ENCODE results near the gene BRD3OS. TPM values are rescaled to one million over a fixed set of nuclear protein-coding genes. Genes with fewer than 3 reads are reported as not detected.

BRD3OS gene
- polyA plus RNA-seq, 1 donor, result 8.4 TPM

DNA sequence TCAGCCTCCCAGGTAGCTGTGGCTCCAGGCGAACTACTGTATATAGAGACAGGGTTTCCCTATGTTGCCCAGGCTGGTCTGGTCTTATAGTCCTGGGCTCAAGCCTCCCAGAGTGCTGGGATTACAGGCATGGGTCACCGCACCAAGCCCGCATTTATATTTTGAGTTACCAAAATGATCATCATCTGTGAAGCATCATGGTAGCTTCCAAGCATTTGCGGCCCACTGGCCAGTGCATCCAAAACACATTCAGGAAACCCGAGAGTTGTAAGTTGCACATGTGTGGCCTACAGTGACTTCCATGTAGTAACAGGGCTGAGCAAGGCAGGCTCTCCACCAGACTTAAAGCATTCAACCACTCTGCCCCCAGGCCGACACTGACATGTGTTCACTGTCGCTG, 2.3 kb downstream of the BRD3OS start:
- WGBS (ENCODE audit: insufficient coverage, low lambda C conversion rate), result no CpG with 5 or more reads among the region's 7 CpGs
- Histone ChIP-seq H3K36me3 (ENCODE audit: control insufficient read depth, insufficient read depth, low read length) (peaks cover 38% of the 10 kb centered on the region), H3K4me3 (ENCODE audit: low read length) (no peak overlapping the region), H3K4me1 (ENCODE audit: control insufficient read depth, insufficient read depth, low read length) (no peaks in the 10 kb centered on the region), H3K27ac (ENCODE audit: low read length) (no peak overlapping the region), H3K9me3 (ENCODE audit: control insufficient read depth, low read depth, low read length) (peaks cover 12% of the 10 kb centered on the region), H3K27me3 (ENCODE audit: control insufficient read depth, insufficient read depth, low read length) (no peaks in the 10 kb centered on the region)
- no peak for DNase-seq

DNA sequence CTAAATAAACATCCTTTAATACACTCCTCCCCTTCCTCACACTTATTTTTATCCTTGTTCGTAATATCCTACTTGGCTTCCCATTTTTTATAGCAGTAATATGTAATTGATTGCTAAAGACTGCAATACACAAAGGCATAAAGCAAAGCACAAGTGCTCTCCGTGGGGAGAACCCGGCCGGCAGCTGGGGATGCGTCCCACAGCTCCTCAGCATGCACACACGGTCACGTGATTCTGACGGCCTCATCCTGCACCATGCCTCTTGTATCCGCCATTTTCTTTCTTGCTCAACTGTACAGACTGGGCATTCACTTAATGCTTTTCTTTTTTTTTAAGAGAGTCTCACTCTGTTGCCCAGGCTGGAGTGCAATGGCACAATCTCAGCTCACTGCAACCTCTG, 2.8 kb downstream of the BRD3OS start:
- no peaks in the 10 kb centered on the region for H3K27me3 ChIP-seq (ENCODE audit: control insufficient read depth, insufficient read depth, low read length)
- whole genome bisulfite sequencing (ENCODE audit: insufficient coverage, low lambda C conversion rate), result 97% methylated on average over 3 of the region's 9 CpGs
- no peak overlapping the region for H3K27ac ChIP-seq (ENCODE audit: low read length)
- H3K36me3 ChIP-seq (ENCODE audit: control insufficient read depth, insufficient read depth, low read length), result peaks cover 44% of the 10 kb centered on the region
- no peak for DNase-seq
- peaks cover 15% of the 10 kb centered on the region for H3K9me3 ChIP-seq (ENCODE audit: control insufficient read depth, low read depth, low read length)
- H3K4me1 ChIP-seq (ENCODE audit: control insufficient read depth, insufficient read depth, low read length), result no peaks in the 10 kb centered on the region
- no peak overlapping the region for H3K4me3 ChIP-seq (ENCODE audit: low read length)

DNA sequence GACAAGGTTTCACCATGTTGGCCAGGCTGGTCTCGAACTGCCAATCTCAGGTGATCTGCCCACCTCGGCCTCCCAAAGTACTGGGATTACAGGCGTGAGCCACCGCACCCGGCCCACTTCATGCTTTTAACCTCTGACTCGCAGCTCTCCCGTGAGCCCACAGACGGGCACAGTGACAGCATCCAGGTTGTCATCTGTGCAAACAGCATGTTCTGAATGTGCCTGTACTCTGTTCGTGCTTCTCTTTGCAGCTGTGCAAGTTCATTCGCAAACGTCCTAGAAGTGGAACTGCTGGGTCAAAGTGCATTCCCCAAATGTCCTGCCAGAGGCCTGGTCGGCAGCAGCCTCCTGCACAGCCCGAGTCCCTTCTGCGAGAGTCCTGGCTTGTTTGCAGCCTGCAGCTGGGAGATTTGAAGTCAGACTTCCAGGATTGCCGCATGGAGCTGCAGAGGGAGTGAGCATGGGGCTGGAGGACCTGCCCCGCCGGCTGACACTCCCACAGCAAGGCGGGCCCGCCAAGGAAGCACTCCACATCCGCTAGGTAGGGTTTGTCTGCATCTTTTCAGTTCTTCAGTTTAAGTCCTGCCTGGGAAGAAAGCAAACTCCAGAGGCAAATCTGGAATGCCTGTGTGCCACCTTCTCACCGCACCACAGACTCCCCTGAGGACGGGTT, 3.4 kb downstream of the BRD3OS start:
- Histone ChIP-seq H3K27ac (ENCODE audit: low read length) (no peak overlapping the region), H3K36me3 (ENCODE audit: control insufficient read depth, insufficient read depth, low read length) (peaks cover 50% of the 10 kb centered on the region), H3K4me1 (ENCODE audit: control insufficient read depth, insufficient read depth, low read length) (no peaks in the 10 kb centered on the region), H3K27me3 (ENCODE audit: control insufficient read depth, insufficient read depth, low read length) (no peaks in the 10 kb centered on the region), H3K9me3 (ENCODE audit: control insufficient read depth, low read depth, low read length) (peaks cover 15% of the 10 kb centered on the region), H3K4me3 (ENCODE audit: low read length) (no peak overlapping the region)
- no CpG with 5 or more reads among the region's 22 CpGs for WGBS (ENCODE audit: insufficient coverage, low lambda C conversion rate)
- no peak for DNase-seq

DNA sequence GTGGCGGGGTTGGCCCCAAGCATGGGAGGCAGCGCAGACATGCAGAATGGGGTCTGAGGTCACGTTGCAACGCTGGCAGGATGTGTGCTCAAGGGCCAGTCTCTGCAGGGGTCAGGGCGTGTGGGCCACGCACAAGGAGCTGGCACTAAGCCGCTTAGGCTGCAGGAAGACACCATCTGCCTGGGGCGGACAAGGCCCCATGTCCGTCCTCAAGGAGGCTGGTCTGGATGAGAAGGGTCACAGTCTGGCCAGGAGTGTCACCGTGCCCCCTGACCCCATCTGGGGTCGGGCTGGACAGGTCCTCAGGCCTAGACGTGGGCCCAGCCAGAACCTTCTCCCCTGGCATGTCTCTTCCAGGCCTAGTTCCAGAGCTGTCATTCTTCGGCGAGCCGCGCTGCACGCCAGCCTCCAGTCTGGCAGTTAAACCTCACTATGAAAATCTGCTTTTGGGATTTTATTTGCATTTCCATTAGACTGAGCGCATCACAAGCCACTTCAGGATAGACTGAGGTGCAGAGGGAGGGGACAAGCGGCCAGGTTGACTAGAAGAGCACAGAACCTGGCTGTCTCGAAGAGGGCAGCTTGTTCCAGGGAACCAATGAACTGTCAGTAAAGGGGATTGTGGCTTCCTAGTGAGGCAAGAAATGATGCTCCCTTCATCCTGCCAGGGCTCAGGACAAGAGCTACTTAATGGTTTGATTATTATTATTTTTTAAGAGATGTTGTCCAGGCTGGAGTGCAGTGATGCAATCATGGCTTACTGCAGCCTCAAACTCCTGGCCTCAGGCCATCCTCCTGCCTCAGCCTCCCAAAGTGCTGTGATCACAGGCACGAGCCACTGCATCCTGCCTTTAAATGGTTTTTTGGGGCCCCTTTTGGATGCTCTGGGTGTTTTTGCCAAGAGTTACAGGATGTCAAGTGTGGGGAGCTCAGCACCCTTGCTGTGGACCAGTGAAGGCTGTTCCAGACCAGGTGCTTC, 4.3 kb downstream of the BRD3OS start:
- H3K4me1 ChIP-seq (ENCODE audit: control insufficient read depth, insufficient read depth, low read length), result no peaks in the 10 kb centered on the region
- peaks cover 58% of the 10 kb centered on the region for H3K36me3 ChIP-seq (ENCODE audit: control insufficient read depth, insufficient read depth, low read length)
- H3K4me3 ChIP-seq (ENCODE audit: low read length), result no peak overlapping the region
- no peak for DNase-seq
- H3K27me3 ChIP-seq (ENCODE audit: control insufficient read depth, insufficient read depth, low read length), result no peaks in the 10 kb centered on the region
- H3K27ac ChIP-seq (ENCODE audit: low read length), result no peak overlapping the region
- no CpG with 5 or more reads among the region's 21 CpGs for WGBS (ENCODE audit: insufficient coverage, low lambda C conversion rate)
- peaks cover 15% of the 10 kb centered on the region for H3K9me3 ChIP-seq (ENCODE audit: control insufficient read depth, low read depth, low read length)

DNA sequence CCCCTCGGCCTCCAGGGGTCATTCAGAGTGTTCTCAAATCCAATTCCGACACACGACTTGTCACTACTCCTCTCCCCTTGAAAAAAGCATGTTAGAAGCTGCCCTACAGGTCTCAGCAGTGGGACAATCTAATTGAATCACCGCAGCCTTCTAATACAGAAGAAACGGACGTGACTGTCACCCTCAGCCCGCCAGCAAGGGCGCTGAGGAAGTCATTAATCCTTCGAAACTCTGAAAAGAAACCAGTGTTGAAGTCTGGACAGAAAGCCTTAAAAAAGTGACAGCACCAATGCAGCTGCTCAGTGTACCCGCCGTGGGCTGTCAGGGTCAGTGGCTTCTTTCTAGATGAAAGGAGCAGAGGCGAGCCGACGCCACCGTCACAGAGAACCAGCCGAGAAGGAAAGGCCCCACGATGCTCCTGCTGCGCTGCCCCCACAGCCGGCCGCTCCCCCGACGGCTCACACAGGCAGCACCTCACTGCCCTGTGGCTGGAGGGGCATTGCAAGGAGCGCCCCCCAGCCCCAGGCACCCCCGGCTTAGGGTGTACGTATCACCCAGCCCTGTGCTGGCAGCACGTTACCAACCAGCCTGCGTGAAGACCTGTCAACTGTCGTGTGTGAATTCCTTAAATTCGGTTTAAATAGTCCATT, 5.7 kb downstream of the BRD3OS start:
- Histone ChIP-seq H3K4me3 (ENCODE audit: low read length) (no peak overlapping the region), H3K9me3 (ENCODE audit: control insufficient read depth, low read depth, low read length) (peaks cover 10% of the 10 kb centered on the region), H3K27me3 (ENCODE audit: control insufficient read depth, insufficient read depth, low read length) (no peaks in the 10 kb centered on the region), H3K36me3 (ENCODE audit: control insufficient read depth, insufficient read depth, low read length) (peaks cover 72% of the 10 kb centered on the region), H3K27ac (ENCODE audit: low read length) (no peak overlapping the region), H3K4me1 (ENCODE audit: control insufficient read depth, insufficient read depth, low read length) (no peaks in the 10 kb centered on the region)
- DNase-seq, result no peak
- WGBS (ENCODE audit: insufficient coverage, low lambda C conversion rate), result 82% methylated on average over 2 of the region's 29 CpGs

DNA sequence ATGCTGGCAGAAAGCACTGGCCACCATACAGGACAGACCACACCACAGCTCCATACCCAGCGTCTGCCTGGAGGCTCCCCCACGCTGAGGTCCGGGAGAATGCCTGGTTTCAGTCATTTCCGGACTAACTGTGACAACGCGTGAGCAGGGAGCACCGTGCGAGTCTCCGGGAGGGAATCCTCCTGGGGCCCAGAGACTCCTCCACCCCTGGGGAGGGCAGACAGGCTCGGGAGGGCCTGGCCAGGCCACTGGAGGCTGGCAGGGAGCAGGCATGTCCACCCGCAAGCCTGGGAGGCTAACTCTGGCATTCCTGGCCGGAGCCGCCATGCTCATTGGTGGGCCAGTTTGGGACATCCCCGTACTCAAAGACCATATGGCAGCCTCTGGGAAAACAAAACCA, 6.5 kb downstream of the BRD3OS start:
- Histone ChIP-seq H3K27ac (ENCODE audit: low read length) (no peak overlapping the region), H3K36me3 (ENCODE audit: control insufficient read depth, insufficient read depth, low read length) (peaks cover 75% of the 10 kb centered on the region), H3K4me1 (ENCODE audit: control insufficient read depth, insufficient read depth, low read length) (no peaks in the 10 kb centered on the region), H3K9me3 (ENCODE audit: control insufficient read depth, low read depth, low read length) (peaks cover 10% of the 10 kb centered on the region), H3K27me3 (ENCODE audit: control insufficient read depth, insufficient read depth, low read length) (no peaks in the 10 kb centered on the region), H3K4me3 (ENCODE audit: low read length) (no peak overlapping the region)
- no peak for DNase-seq
- WGBS (ENCODE audit: insufficient coverage, low lambda C conversion rate), result no CpG with 5 or more reads among the region's 14 CpGs

DNA sequence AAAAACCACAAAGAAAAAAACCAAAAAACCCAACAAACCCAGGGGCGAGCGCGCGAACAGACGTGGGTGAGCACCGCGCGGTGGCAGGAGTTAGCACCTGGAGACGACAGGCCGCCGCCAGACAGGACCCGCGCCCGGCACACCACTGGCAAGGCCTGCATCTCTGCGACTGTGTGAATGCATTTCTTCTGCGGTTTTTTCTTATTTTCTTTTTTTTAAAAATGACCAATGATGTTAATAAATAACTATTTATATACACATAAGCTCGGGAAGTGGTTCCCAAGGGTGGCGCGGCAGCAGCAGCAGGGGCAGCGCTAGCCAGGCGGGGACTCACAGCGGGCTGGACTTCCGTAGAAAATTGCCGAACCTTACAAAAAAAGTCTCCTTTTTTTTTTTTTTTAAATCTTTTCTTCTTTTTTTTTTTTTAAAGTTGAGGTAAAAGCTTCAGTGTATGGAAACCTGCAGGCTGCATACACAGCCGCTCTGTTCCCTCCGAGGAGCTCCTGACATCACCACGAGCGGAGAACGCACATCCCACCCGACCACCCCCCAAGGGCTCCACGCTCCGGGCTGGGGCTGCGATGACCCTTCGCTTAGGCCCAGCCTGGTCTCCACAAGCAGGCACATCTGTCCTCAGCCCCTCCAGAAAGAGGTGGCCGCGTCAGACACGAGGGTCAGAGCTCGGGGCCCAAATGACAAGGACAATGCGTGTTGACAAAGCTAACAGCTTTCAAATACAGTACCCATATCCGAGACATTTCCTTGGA, 7.4 kb downstream of the BRD3OS start:
- Histone ChIP-seq H3K27me3 (ENCODE audit: control insufficient read depth, insufficient read depth, low read length) (no peaks in the 10 kb centered on the region), H3K27ac (ENCODE audit: low read length) (no peak overlapping the region), H3K9me3 (ENCODE audit: control insufficient read depth, low read depth, low read length) (peaks cover 10% of the 10 kb centered on the region), H3K4me1 (ENCODE audit: control insufficient read depth, insufficient read depth, low read length) (no peaks in the 10 kb centered on the region), H3K36me3 (ENCODE audit: control insufficient read depth, insufficient read depth, low read length) (peaks cover 72% of the 10 kb centered on the region), H3K4me3 (ENCODE audit: low read length) (no peak overlapping the region)
- DNase-seq, result no peak
- WGBS (ENCODE audit: insufficient coverage, low lambda C conversion rate), result 80% methylated on average over 1 of the region's 40 CpGs

DNA sequence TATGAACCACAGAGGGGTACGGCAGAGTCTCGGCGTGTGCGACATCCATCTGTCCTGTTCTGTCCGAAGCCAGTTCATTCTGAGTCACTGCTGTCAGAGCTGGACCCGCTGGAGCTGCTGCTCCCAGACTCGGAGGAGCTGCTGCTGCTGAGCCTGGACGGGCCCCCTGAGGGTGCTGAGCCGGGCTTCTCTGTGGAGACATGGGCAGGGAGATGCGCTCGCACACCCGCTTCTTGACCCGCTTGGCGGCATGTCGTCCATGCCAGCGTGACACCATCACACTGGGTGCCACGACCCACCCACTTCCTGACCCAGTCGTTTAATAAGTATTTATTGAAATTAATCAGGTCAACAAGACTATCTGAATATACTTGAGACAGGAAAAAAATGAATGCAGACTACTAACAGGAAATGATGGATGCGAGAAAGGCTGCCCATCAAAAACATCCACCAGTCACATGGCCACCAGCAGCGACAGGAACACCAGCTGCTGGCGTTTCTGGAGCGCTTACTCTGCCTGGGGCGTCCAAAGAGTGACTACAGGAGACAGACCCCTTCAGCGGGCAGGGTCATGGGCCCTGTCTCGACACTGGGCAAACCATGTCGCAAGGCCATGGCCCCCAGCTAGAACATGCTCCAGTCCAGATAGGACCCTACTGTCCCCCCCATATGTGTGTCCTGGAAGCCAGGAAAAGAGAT, 8.4 kb downstream of the BRD3OS start:
- DNase-seq, result no peak
- 100% methylated on average over 1 of the region's 26 CpGs for WGBS (ENCODE audit: insufficient coverage, low lambda C conversion rate)
- H3K36me3 ChIP-seq (ENCODE audit: control insufficient read depth, insufficient read depth, low read length), result peaks cover 74% of the 10 kb centered on the region

DNA sequence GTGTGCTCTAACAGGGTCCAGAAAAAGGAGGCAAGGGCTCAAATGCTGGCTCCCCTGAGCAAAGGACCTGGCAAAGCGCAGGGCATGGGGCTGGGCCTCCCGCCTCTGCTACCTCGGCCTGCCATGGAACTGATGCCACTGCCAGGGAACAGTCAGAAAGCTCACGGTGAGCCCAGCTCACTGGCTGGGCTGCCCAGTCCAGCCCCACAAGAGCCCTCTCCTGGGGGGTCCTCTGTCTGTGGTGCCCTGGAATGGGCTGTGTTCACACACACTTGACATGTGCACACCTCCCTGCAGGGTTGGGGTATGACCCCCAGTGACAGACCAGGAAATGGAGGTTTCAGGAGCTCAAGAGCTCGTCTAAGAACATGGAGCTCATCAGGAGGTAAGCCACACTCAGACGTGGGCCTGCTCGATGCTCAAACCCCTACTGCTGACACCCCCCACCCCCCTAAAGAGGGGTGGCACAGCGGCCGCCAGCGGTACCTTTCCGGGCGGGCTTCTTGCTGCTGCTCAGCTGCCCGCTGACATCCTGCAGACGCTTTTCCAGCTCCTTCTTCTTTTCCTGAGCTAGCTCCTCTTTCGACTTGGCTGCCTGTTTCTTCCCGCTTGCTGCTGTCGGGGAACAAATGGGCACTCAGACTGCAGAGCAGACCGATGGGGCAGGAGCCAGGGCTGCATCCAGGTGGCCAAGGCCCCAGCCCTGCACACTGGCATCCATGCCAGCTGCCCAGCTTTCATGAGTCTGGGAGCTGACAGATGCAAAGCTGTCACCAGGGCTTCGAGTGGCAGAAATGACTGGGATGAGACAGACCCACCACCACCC, 9.1 kb downstream of the BRD3OS start:
- H3K9me3 ChIP-seq (ENCODE audit: control insufficient read depth, low read depth, low read length), result peaks cover 10% of the 10 kb centered on the region
- H3K4me1 ChIP-seq (ENCODE audit: control insufficient read depth, insufficient read depth, low read length), result no peaks in the 10 kb centered on the region
- DNase-seq, result no peak
- no peak overlapping the region for H3K27ac ChIP-seq (ENCODE audit: low read length)
- peaks cover 78% of the 10 kb centered on the region for H3K36me3 ChIP-seq (ENCODE audit: control insufficient read depth, insufficient read depth, low read length)
- no peak overlapping the region for H3K4me3 ChIP-seq (ENCODE audit: low read length)
- H3K27me3 ChIP-seq (ENCODE audit: control insufficient read depth, insufficient read depth, low read length), result no peaks in the 10 kb centered on the region
- no CpG with 5 or more reads among the region's 19 CpGs for WGBS (ENCODE audit: insufficient coverage, low lambda C conversion rate)

More for the DNA sequence above, 8.4 kb downstream of the BRD3OS start:
- peaks cover 10% of the 10 kb centered on the region for H3K9me3 ChIP-seq (ENCODE audit: control insufficient read depth, low read depth, low read length)
- no peak overlapping the region for H3K27ac ChIP-seq (ENCODE audit: low read length)
- H3K4me1 ChIP-seq (ENCODE audit: control insufficient read depth, insufficient read depth, low read length), result no peaks in the 10 kb centered on the region
- H3K27me3 ChIP-seq (ENCODE audit: control insufficient read depth, insufficient read depth, low read length), result no peaks in the 10 kb centered on the region
- H3K4me3 ChIP-seq (ENCODE audit: low read length), result no peak overlapping the region
